Astrocyte (in vitro differentiated cells and primary cell): ENCODE data around the gene SCUBE1. TPM values are rescaled to one million over a fixed set of nuclear protein-coding genes. Genes with fewer than 3 reads are reported as not detected.

Experiments used
- DNase-seq: peaks from one replicate; pipeline ENCODE4 v3.0.0-alpha.2; 2010; ENCODE audit warnings: low read depth
- FAIRE-seq: peaks from 2 replicates; lab custom pipeline; 2011; peaks lifted over from hg19 to GRCh38; lab: Jason Lieb, UNC
- H2AFZ ChIP-seq: 2 replicates; pipeline ENCODE4 v1.6.0; 2012; ENCODE audit warnings: low read depth, low read length, inconsistent platforms
- H3K27ac ChIP-seq: 2 replicates; pipeline ENCODE4 v1.5.1; 2011; ENCODE audit warnings: low read depth, low read length, inconsistent platforms
- H3K27me3 ChIP-seq: 2 replicates; pipeline ENCODE4 v1.6.0; 2011; ENCODE audit warnings: low read length, inconsistent platforms; ENCODE audit not compliant: insufficient read depth
- H3K36me3 ChIP-seq: 2 replicates; pipeline ENCODE4 v1.5.1; 2011; ENCODE audit warnings: low read length, inconsistent platforms; ENCODE audit not compliant: insufficient read depth
- H3K4me1 ChIP-seq: 2 replicates; pipeline ENCODE4 v1.5.1; 2011; ENCODE audit warnings: low read length, inconsistent platforms; ENCODE audit not compliant: insufficient read depth
- H3K4me2 ChIP-seq: 2 replicates; pipeline ENCODE4 v1.6.0; 2012; ENCODE audit warnings: low read length, inconsistent platforms
- H3K4me3 ChIP-seq: 2 replicates; pipeline ENCODE4 v1.5.1; 2011; ENCODE audit warnings: low read depth, mild to moderate bottlenecking, low read length, inconsistent platforms; ENCODE audit not compliant: insufficient read depth
- H3K79me2 ChIP-seq: 2 replicates; pipeline ENCODE4 v1.6.0; 2012; ENCODE audit warnings: mild to moderate bottlenecking, low read length, inconsistent platforms; ENCODE audit not compliant: insufficient read depth
- H3K9ac ChIP-seq: 2 replicates; pipeline ENCODE4 v1.6.0; 2012; ENCODE audit warnings: mild to moderate bottlenecking, low read length, inconsistent platforms
- H3K9me3 ChIP-seq: 2 replicates; pipeline ENCODE4 v1.5.1; 2012; ENCODE audit warnings: low read depth, mild to moderate bottlenecking, low read length, inconsistent platforms; ENCODE audit not compliant: insufficient read depth
- H4K20me1 ChIP-seq: 2 replicates; pipeline ENCODE4 v1.6.0; 2012; ENCODE audit warnings: low read length, inconsistent platforms; ENCODE audit not compliant: insufficient read depth
- H3K27ac Mint-ChIP-seq: one replicate; pipeline ENCODE4 v1.8.0; 2021; ENCODE audit warnings: mild to moderate bottlenecking, mixed read lengths; ENCODE audit not compliant: unreplicated experiment
- H3K27me3 Mint-ChIP-seq: one replicate; pipeline ENCODE4 v1.8.0; 2021; ENCODE audit warnings: low read depth, mixed read lengths; ENCODE audit not compliant: unreplicated experiment
- H3K36me3 Mint-ChIP-seq: one replicate; pipeline ENCODE4 v1.8.0; 2021; ENCODE audit warnings: low read depth, mixed read lengths; ENCODE audit not compliant: unreplicated experiment
- H3K4me1 Mint-ChIP-seq: one replicate; pipeline ENCODE4 v1.8.0; 2021; ENCODE audit warnings: low read depth, mixed read lengths; ENCODE audit not compliant: unreplicated experiment
- H3K4me3 Mint-ChIP-seq: one replicate; pipeline ENCODE4 v1.8.0; 2021; ENCODE audit warnings: mild to moderate bottlenecking, moderate library complexity, mixed read lengths; ENCODE audit not compliant: unreplicated experiment
- H3K9me3 Mint-ChIP-seq: one replicate; pipeline ENCODE4 v1.8.0; 2021; ENCODE audit warnings: mild to moderate bottlenecking, mixed read lengths; ENCODE audit not compliant: unreplicated experiment
- CTCF ChIP-seq: IDR thresholded peaks from 2 replicates; pipeline ENCODE4 v1.5.1; 2011; ENCODE audit warnings: low read depth, mild to moderate bottlenecking, inconsistent platforms, low read length, moderate library complexity; ENCODE audit not compliant: insufficient read depth
- EZH2 ChIP-seq: IDR thresholded peaks from 2 replicates; pipeline ENCODE4 v1.6.1; 2012; ENCODE audit warnings: mild to moderate bottlenecking, low read length, inconsistent platforms; ENCODE audit not compliant: insufficient read depth
- total RNA-seq: library from RNA; stranded (reverse); gene quantifications from 2 replicates; pipeline ENCODE4 v1.2.1, GENCODE V29; 2021

The SCUBE1 gene
- total RNA-seq, 1 donor from 2014 or later: 0.07 TPM

DNA sequence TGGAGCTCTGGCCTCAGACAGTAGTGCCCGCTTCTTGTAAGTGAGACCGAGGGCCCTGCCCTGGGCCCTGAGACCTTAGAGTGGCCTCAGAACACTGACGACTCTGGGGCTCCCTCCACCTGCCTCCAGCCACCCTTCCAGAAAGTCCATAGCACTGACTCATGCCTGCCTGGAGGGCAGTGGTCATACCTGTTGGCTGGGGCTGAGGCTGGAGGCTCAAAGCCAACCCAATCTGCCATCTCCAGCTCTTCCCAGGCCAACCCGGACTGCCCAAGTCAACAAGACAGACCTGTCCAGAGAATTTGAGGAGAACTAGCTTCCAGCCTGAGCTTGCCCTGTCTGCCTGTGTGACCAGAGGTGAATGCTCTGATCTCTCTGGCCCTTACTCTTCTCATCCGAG is 89.3 kb downstream of the SCUBE1 start:
- Histone ChIP-seq H3K36me3 (no peaks in the 10 kb centered on the region), H3K4me1 (no peaks in the 10 kb centered on the region), H3K9me3 (no peaks in the 10 kb centered on the region), H2AFZ (no peak overlapping the region), H3K27ac (no peak overlapping the region), H3K4me3 (no peak overlapping the region), H4K20me1 (no peaks in the 10 kb centered on the region), H3K9ac (no peak overlapping the region), H3K27me3 (peaks cover 6% of the 10 kb centered on the region), H3K4me2 (no peak overlapping the region), H3K79me2 (no peaks in the 10 kb centered on the region)
- H3K4me1 Mint-ChIP-seq: peaks cover 13% of the 10 kb centered on the region
- peaks cover 73% of the 10 kb centered on the region for H3K27me3 Mint-ChIP-seq
- no peak for DNase-seq
- no peak overlapping the region for H3K4me3 Mint-ChIP-seq
- peaks cover 5% of the 10 kb centered on the region for H3K9me3 Mint-ChIP-seq
- no peak for FAIRE-seq
- H3K27ac Mint-ChIP-seq: no peak overlapping the region
- no peak for TF ChIP-seq CTCF
- TF ChIP-seq EZH2: no peak
- H3K36me3 Mint-ChIP-seq: no peaks in the 10 kb centered on the region

- Histone ChIP-seq H3K27me3 (peaks cover 6% of the 10 kb centered on the region), H3K9me3 (no peaks in the 10 kb centered on the region), H3K79me2 (no peaks in the 10 kb centered on the region), H3K4me2 (no peak overlapping the region), H2AFZ (no peak overlapping the region), H3K27ac (no peak overlapping the region), H3K36me3 (no peaks in the 10 kb centered on the region), H3K4me1 (no peaks in the 10 kb centered on the region), H3K9ac (no peak overlapping the region), H3K4me3 (no peak overlapping the region), H4K20me1 (no peaks in the 10 kb centered on the region)
- peaks cover 5% of the 10 kb centered on the region for H3K9me3 Mint-ChIP-seq
- peaks cover 78% of the 10 kb centered on the region for H3K27me3 Mint-ChIP-seq
- TF ChIP-seq CTCF: no peak
- TF ChIP-seq EZH2: no peak
- H3K36me3 Mint-ChIP-seq: no peaks in the 10 kb centered on the region
- DNase-seq (no peak), FAIRE-seq (no peak)
- peaks cover 8% of the 10 kb centered on the region for H3K4me1 Mint-ChIP-seq
- H3K4me3 Mint-ChIP-seq: no peak overlapping the region
- no peak overlapping the region for H3K27ac Mint-ChIP-seq
Observed at GRCh38 chr22:43252319-43252718, 90.9 kb downstream of the SCUBE1 start.

DNA sequence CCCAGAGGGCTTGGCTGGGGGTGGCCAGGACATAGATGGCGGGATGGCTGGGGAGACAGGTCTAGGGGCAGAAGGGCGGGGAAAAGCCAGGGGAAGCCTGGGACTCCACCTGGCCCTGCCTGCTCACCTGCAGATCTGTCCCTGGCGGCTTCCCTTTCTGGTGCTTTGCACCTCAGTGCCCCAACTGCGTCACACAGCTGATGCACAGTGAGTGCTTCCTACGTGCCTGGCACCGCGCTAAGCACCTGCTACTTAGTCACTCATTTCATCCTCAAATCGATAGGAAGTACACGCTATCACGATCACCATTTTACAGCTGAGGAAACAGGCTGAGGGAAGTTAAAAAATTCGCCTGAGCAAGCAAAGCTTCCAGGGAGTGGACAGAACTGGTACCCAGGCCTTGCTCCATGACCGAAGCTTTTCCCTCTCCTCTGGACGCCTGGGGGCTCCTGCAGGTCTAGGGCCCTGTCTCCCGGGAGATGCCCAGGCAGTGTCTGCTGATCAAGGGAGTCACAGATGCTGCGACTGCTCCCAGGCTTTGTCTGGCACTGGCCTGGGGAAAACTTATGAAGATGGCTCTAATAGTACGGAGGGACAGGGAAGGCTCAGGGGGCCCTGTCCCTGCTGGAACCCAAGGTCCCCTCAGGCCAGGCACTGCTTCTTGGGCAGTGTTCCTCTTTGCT is 93.2 kb downstream of the SCUBE1 start:
- Mint-ChIP-seq H3K4me1 (no peaks in the 10 kb centered on the region), H3K4me3 (no peak overlapping the region), H3K36me3 (no peaks in the 10 kb centered on the region), H3K27ac (no peak overlapping the region), H3K27me3 (peaks cover 73% of the 10 kb centered on the region), H3K9me3 (no peaks in the 10 kb centered on the region)
- Histone ChIP-seq H3K27ac (no peak overlapping the region), H3K9ac (no peak overlapping the region), H3K4me1 (no peaks in the 10 kb centered on the region), H3K27me3 (peaks cover 6% of the 10 kb centered on the region), H3K36me3 (no peaks in the 10 kb centered on the region), H3K79me2 (no peaks in the 10 kb centered on the region), H4K20me1 (no peaks in the 10 kb centered on the region), H3K9me3 (no peaks in the 10 kb centered on the region), H2AFZ (no peak overlapping the region), H3K4me2 (no peak overlapping the region), H3K4me3 (no peak overlapping the region)
- DNase-seq: no peak
- no peak for FAIRE-seq
- TF ChIP-seq EZH2 (no peak), CTCF (no peak)
